ENCODE measurements around the gene PAM.

PAM gene

GRCh38 chr5:103003872-103004271 lies 248.8 kb downstream of the PAM start:
- CTCF ChIA-PET, result interaction anchor here (1.3 kb wide), 1 partner anchor 27 kb away, joined by 4 read pairs; no protein-coding TSS in a partner anchor
- DNase-seq, result no peak
- H3K27me3 Mint-ChIP-seq, result no peaks in the 10 kb centered on the region
- no peaks in the 10 kb centered on the region for H3K9me3 Mint-ChIP-seq
- peaks cover 3% of the 10 kb centered on the region for H3K36me3 Mint-ChIP-seq
- no peak overlapping the region for H3K4me3 Mint-ChIP-seq
- no peak overlapping the region for H3K27ac Mint-ChIP-seq
- no peaks in the 10 kb centered on the region for H3K4me1 Mint-ChIP-seq

- Mint-ChIP-seq H3K9me3 (no peaks in the 10 kb centered on the region), H3K4me1 (peaks cover 7% of the 10 kb centered on the region), H3K4me3 (no peak overlapping the region), H3K27ac (no peak overlapping the region), H3K36me3 (peaks cover 6% of the 10 kb centered on the region), H3K27me3 (no peaks in the 10 kb centered on the region)
- no peak for DNase-seq
- CTCF ChIA-PET, result no interaction called here
Observed at GRCh38 chr5:103005276-103005675, 250.2 kb downstream of the PAM start.

DNA sequence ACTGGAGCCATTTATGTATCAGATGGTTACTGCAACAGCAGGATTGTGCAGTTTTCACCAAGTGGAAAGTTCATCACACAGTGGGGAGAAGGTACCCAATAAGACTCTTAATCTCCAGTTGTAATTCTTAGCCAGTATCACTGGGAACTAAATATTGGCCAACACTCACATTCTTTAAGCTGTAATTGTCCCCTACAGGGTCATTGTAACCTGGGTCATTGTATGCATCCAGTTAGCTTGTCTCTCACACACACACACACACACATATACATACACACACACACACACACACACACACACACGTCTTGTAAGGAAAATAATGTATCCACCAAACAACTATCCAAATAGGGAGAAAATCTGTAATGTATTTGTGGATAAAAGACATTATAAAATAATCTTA lies 251.8 kb downstream of the PAM start:
- CTCF ChIA-PET, result no interaction called here
- H3K27ac Mint-ChIP-seq, result no peak overlapping the region
- no peak for DNase-seq
- H3K9me3 Mint-ChIP-seq, result no peaks in the 10 kb centered on the region
- peaks cover 9% of the 10 kb centered on the region for H3K4me1 Mint-ChIP-seq
- no peaks in the 10 kb centered on the region for H3K27me3 Mint-ChIP-seq
- H3K36me3 Mint-ChIP-seq, result peaks cover 9% of the 10 kb centered on the region
- no peak overlapping the region for H3K4me3 Mint-ChIP-seq

DNA sequence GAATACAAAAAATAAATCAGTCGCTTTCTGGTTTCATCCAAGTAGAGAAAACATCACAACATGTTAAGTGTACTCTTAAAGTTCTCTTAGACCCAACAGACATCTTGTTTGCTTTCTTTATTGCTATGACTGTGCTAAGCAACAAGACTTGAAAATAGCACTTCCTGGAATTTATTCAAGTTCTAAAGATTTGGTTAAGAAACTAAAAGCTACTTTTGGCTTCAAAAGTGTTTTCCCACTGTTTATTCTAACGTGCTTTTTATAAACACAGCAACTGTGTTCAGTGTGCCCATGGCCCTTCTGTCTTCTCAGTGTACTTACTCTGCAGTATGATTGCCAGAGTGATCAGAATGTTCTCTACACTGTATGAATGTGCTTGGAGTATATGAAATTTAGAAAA lies 255.1 kb downstream of the PAM start:
- peaks cover 10% of the 10 kb centered on the region for H3K36me3 Mint-ChIP-seq
- CTCF ChIA-PET, result no interaction called here

DNA sequence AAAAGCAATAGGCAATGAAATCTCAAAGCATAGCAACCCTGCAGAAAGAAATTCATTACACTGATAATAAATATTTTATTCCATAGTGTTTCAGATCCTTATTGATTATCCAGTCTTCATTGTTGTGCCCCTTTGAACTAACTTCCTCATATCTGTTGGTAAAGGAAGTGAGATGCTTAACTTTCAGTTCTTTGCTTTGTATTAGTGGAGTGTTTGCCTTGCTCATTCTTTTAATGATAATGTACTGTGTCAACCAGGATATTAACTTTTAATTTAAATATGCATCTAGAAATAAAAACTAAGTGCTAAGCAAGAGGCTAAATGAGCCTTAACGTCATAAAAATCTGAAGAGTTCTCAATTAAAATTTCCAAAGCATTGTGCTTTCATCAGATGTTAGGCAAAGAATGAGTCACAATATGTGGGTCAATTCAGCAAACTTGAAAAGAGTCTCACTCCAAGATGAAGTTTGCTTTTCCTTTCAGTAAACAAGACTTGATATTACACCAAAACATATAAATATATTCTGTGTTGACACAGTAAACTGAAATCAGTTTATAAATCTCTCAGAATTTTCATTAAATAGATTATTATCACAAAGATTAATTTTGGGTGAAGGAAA lies 258.9 kb downstream of the PAM start:
- Mint-ChIP-seq H3K9me3 (no peaks in the 10 kb centered on the region), H3K4me1 (peaks cover 9% of the 10 kb centered on the region), H3K27ac (no peak overlapping the region), H3K4me3 (no peak overlapping the region), H3K36me3 (peaks cover 8% of the 10 kb centered on the region), H3K27me3 (no peaks in the 10 kb centered on the region)
- CTCF ChIA-PET, result no interaction called here
- DNase-seq, result no peak

More for the DNA sequence above, 255.1 kb downstream of the PAM start:
- Mint-ChIP-seq H3K9me3 (no peaks in the 10 kb centered on the region), H3K4me1 (peaks cover 9% of the 10 kb centered on the region), H3K4me3 (no peak overlapping the region), H3K27me3 (no peaks in the 10 kb centered on the region), H3K27ac (peak overlapping the region; percentile 49)
- DNase-seq, result no peak

DNA sequence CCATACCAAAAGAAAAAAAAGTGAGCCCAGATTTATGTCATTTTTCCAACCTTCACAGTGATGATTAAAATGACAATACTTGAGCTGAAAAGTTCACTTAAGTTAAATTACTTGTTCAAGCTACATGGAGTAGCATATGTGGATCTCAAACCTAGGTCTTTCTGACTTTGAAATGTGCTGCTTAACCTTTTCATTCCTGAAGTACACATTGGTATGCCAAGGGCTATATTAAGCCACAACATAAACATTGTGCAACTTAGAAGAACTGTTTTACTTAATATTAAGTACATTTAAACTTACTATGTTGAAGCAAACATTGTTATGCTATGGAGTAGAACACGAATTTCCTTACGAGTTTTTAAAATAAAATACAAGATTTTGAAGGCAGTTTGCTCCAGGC lies 259.9 kb downstream of the PAM start:
- CTCF ChIA-PET, result interaction anchor here (0.9 kb wide), 1 partner anchor 16 kb away, joined by 4 read pairs; no protein-coding TSS in a partner anchor

GRCh38 chr5:103016167-103016566 lies 261.1 kb downstream of the PAM start:
- peaks cover 2% of the 10 kb centered on the region for H3K36me3 Mint-ChIP-seq
- H3K4me3 Mint-ChIP-seq, result no peak overlapping the region
- CTCF ChIA-PET, result interaction anchor here (0.6 kb wide), 1 partner anchor 25 kb away, joined by 3 read pairs; no protein-coding TSS in a partner anchor
- no peak overlapping the region for H3K27ac Mint-ChIP-seq
- H3K27me3 Mint-ChIP-seq, result no peaks in the 10 kb centered on the region
- no peaks in the 10 kb centered on the region for H3K9me3 Mint-ChIP-seq
- no peak for DNase-seq
- no peaks in the 10 kb centered on the region for H3K4me1 Mint-ChIP-seq

More for the DNA sequence above, 259.9 kb downstream of the PAM start:
- Mint-ChIP-seq H3K4me3 (no peak overlapping the region), H3K27me3 (no peaks in the 10 kb centered on the region), H3K36me3 (peaks cover 5% of the 10 kb centered on the region), H3K4me1 (peaks cover 5% of the 10 kb centered on the region), H3K9me3 (no peaks in the 10 kb centered on the region), H3K27ac (no peak overlapping the region)
- DNase-seq, result no peak

GRCh38 chr5:103019804-103020203 lies 264.7 kb downstream of the PAM start:
- no peak overlapping the region for H3K27ac Mint-ChIP-seq
- H3K27me3 Mint-ChIP-seq, result no peaks in the 10 kb centered on the region
- DNase-seq, result no peak
- no peak overlapping the region for H3K4me3 Mint-ChIP-seq
- CTCF ChIA-PET, result no interaction called here
- H3K4me1 Mint-ChIP-seq, result no peaks in the 10 kb centered on the region
- no peaks in the 10 kb centered on the region for H3K36me3 Mint-ChIP-seq
- no peaks in the 10 kb centered on the region for H3K9me3 Mint-ChIP-seq

GRCh38 chr5:103021314-103021713 lies 266.2 kb downstream of the PAM start:
- DNase-seq, result no peak
- no peaks in the 10 kb centered on the region for H3K27me3 Mint-ChIP-seq
- H3K4me3 Mint-ChIP-seq, result no peak overlapping the region
- no peaks in the 10 kb centered on the region for H3K9me3 Mint-ChIP-seq
- CTCF ChIA-PET, result interaction anchor here (0.5 kb wide), 1 partner anchor 239 kb away, joined by 3 read pairs; no protein-coding TSS in a partner anchor
- no peaks in the 10 kb centered on the region for H3K36me3 Mint-ChIP-seq
- H3K27ac Mint-ChIP-seq, result no peak overlapping the region
- no peaks in the 10 kb centered on the region for H3K4me1 Mint-ChIP-seq

DNA sequence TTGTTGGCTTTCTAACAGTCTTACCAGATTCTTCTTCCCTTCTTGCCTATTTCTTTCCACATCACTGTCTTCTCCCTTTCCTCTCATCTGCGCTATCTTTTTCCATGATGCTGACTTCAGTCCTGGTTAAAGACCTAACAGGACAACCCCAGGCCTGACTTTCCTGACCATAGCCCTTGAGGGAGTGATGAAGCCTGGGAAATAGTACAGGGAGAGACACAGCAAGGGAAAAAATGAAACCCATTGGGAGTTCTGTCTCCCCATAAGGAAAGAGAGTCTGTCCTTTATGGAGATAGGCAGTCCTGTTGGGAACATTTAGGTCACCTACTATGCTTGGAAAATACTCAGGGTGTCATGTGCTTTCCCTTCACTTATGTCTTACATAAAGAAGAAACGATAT lies 272.2 kb downstream of the PAM start:
- Mint-ChIP-seq H3K4me3 (no peak overlapping the region), H3K4me1 (no peaks in the 10 kb centered on the region), H3K27ac (no peak overlapping the region), H3K9me3 (no peaks in the 10 kb centered on the region), H3K36me3 (no peaks in the 10 kb centered on the region), H3K27me3 (no peaks in the 10 kb centered on the region)
- CTCF ChIA-PET, result no interaction called here
- no peak for DNase-seq

DNA sequence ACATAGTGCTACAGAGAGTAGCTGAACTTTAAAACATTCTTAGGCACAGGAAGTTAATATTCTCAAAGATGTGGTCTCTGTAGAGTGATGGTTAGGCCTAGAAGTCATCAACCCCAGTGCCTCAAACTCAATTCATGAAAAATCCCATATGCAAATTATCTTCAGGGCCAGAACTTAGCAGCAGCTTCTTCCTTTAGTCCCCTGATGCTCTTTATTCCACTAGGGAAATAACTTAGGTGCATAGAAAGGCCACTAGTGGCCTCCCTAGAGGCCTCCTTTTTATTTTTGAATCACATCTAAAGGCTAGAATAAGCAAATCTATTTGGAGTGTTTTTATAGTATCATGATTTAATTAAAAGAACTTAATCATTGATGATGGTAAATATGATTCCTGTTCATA lies 276.5 kb downstream of the PAM start:
- no peak overlapping the region for H3K27ac Mint-ChIP-seq
- CTCF ChIA-PET, result interaction anchor here (0.9 to 1.7 kb wide), 6 partner anchors 9 to 244 kb away, joined by 3 to 5 read pairs (median 4); no protein-coding TSS in a partner anchor
- no peak for DNase-seq
- H3K36me3 Mint-ChIP-seq, result no peaks in the 10 kb centered on the region
- no peaks in the 10 kb centered on the region for H3K27me3 Mint-ChIP-seq
- H3K4me1 Mint-ChIP-seq, result no peaks in the 10 kb centered on the region
- H3K4me3 Mint-ChIP-seq, result no peak overlapping the region
- H3K9me3 Mint-ChIP-seq, result no peaks in the 10 kb centered on the region

DNA sequence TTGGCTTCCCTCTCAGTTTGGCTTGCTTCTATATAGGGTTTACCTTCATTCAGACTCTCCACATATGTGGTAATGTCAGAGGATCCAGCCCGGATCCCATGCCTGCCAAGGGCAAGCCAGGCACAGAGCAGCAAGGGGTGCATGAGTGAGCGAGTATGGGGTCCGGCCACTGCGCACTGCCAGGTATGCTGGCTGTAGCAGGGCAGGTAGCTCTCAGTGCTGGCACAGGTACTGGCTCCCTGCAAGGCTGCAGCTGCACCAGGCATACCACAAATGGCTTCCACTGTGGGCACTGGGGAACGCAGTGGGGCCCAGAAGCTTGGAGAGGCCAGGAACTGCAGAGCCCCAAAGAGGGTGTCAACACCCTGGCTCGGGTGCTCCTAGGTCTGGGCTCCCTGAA lies 278.6 kb downstream of the PAM start:
- Mint-ChIP-seq H3K9me3 (no peaks in the 10 kb centered on the region), H3K36me3 (no peaks in the 10 kb centered on the region), H3K4me1 (peaks cover 5% of the 10 kb centered on the region), H3K27ac (no peak overlapping the region), H3K27me3 (peaks cover 6% of the 10 kb centered on the region), H3K4me3 (no peak overlapping the region)
- CTCF ChIA-PET, result interaction anchor here (0.6 to 1.2 kb wide), 3 partner anchors 8 to 352 kb away, joined by 3 to 4 read pairs (median 3); no protein-coding TSS in a partner anchor
- no peak for DNase-seq

GRCh38 chr5:103034662-103035392 lies 279.7 kb downstream of the PAM start:
- Mint-ChIP-seq H3K9me3 (no peaks in the 10 kb centered on the region), H3K27me3 (peaks cover 6% of the 10 kb centered on the region), H3K27ac (no peak overlapping the region), H3K4me3 (no peak overlapping the region), H3K4me1 (peaks cover 5% of the 10 kb centered on the region), H3K36me3 (no peaks in the 10 kb centered on the region)
- CTCF ChIA-PET, result interaction anchor here (0.6 to 1.2 kb wide), 2 partner anchors 7 to 353 kb away, joined by 3 to 4 read pairs; no protein-coding TSS in a partner anchor
- DNase-seq, result no peak

- Mint-ChIP-seq H3K9me3 (no peaks in the 10 kb centered on the region), H3K36me3 (no peaks in the 10 kb centered on the region), H3K4me1 (peaks cover 5% of the 10 kb centered on the region), H3K4me3 (no peak overlapping the region), H3K27me3 (peaks cover 6% of the 10 kb centered on the region), H3K27ac (no peak overlapping the region)
- DNase-seq, result no peak
- CTCF ChIA-PET, result interaction anchor here (1.2 kb wide), 1 partner anchor 189 kb away, joined by 3 read pairs; no protein-coding TSS in a partner anchor
Observed at GRCh38 chr5:103035701-103036100, 280.6 kb downstream of the PAM start.

- CTCF ChIA-PET, result interaction anchor here (0.9 to 1.7 kb wide), 3 partner anchors 101 to 355 kb away, joined by 3 to 4 read pairs (median 3); no protein-coding TSS in a partner anchor
- no peak for DNase-seq
- H3K27me3 Mint-ChIP-seq, result peaks cover 6% of the 10 kb centered on the region
- no peaks in the 10 kb centered on the region for H3K36me3 Mint-ChIP-seq
- no peak overlapping the region for H3K4me3 Mint-ChIP-seq
- H3K27ac Mint-ChIP-seq, result no peak overlapping the region
- no peaks in the 10 kb centered on the region for H3K9me3 Mint-ChIP-seq
- peaks cover 5% of the 10 kb centered on the region for H3K4me1 Mint-ChIP-seq
Observed at GRCh38 chr5:103036601-103037000, 281.5 kb downstream of the PAM start.

All from activated naive CD4-positive, alpha-beta T cell treated with anti-CD3 and anti-CD28 coated beads, Interleukin-2, amount 10 ng/mL, durations not matched to agents 7 days and 5 days (primary cell).